HCT116 (cell line): ENCODE data around the gene SLC25A20. TPM values are rescaled to one million over a fixed set of nuclear protein-coding genes. Genes with fewer than 3 reads are reported as not detected.

Source experiments
- ATAC-seq: fragments of 200-7000 bp; cut with Tn5 transposase; 2 replicates; pipeline ENCODE4 v1.9.1; 2020; ENCODE audit warnings: mild to moderate bottlenecking, moderate library complexity
- BruUV-seq: library from RNA; stranded (reverse); fragments of 400-500 nt; replicated peaks from 2 replicates; lab custom pipeline; 2021; lab: Mats Ljungman, UMichigan
- CTCF ChIA-PET: fragments of 300-600 bp; sonication (Branson Sonifier 250); formaldehyde crosslinking; loops from one replicate; lab custom pipeline; 2021; ENCODE audit warnings: antibody characterized with exemption; lab: Charles Lee
- POLR2A ChIA-PET: fragments of 300-600, 350-600 bp; sonication (Branson Sonifier 250); formaldehyde crosslinking; loops from one replicate; lab custom pipeline; 2021; ENCODE audit warnings: antibody characterized with exemption; lab: Charles Lee
- RAD21 ChIA-PET, 2 experiments: fragments of 300-600 bp; sonication (Branson Sonifier 250); formaldehyde crosslinking; loops; one replicate each; lab custom pipeline; 2023; ENCODE audit warnings: low total read pairs in 2 of 2; ENCODE audit not compliant: uncharacterized antibody in 2 of 2, unreplicated experiment in 2 of 2, low non-redundant PET in 1 of 2; lab: Charles Lee
- DNase-seq: peaks from one replicate; pipeline ENCODE4 v3.0.0-alpha.2; 2010; ENCODE audit warnings: low read depth, low spot score
- H2AFZ ChIP-seq: fragments of 200-600 bp; shearing (Covaris generic), sonication (generic); 2 replicates; pipeline ENCODE4 v1.6.1; 2017; ENCODE audit warnings: low read depth, mixed run types, mixed read lengths, antibody characterized with exemption, low read length; ENCODE audit not compliant: poor library complexity, severe bottlenecking
- H3K27ac ChIP-seq: 2 replicates; pipeline ENCODE4 v1.5.1; 2012; ENCODE audit warnings: low read depth, low read length
- H3K27me3 ChIP-seq: fragments of 200-600 bp; sonication (generic); 2 replicates; pipeline ENCODE4 v1.6.1; 2016; ENCODE audit warnings: mixed run types, low read length, mixed read lengths; ENCODE audit not compliant: insufficient read depth
- H3K36me3 ChIP-seq, 2 experiments: fragments of 200-500 bp in 1 of 2; fragments of 200-600 bp in 1 of 2; sonication (Bioruptor generic) in 1 of 2; sonication (generic) in 1 of 2; 2 replicates each; pipeline versions ENCODE4 v1.5.1 to v1.6.1; 2014 to 2016; ENCODE audit warnings: low read length in 2 of 2, inconsistent platforms in 1 of 2, mixed read lengths in 1 of 2, mixed run types in 1 of 2; ENCODE audit not compliant: insufficient read depth in 2 of 2, control insufficient read depth in 1 of 2
- H3K4me1 ChIP-seq, 2 experiments: fragments of 200-600 bp in 1 of 2; sonication (generic) in 1 of 2; 2 replicates each; pipeline versions ENCODE4 v1.5.1 to v1.6.1; 2012 to 2017; ENCODE audit warnings: low read length in 2 of 2, inconsistent platforms in 1 of 2, mild to moderate bottlenecking in 1 of 2, mixed read lengths in 1 of 2, mixed run types in 1 of 2, moderate library complexity in 1 of 2; ENCODE audit not compliant: insufficient read depth in 2 of 2, control insufficient read depth in 1 of 2
- H3K4me2 ChIP-seq: fragments of 200-600 bp; sonication (generic); 2 replicates; pipeline ENCODE4 v1.6.1; 2017; ENCODE audit warnings: mixed run types, low read length, mixed read lengths
- H3K4me3 ChIP-seq, 2 experiments: fragments of 200-600 bp in 1 of 2; sonication (generic) in 1 of 2; replicated peaks in 1 of 2; 2 replicates each; pipeline ENCODE4 v1.5.1; 2011 to 2016; ENCODE audit warnings: low read length in 2 of 2, control low read depth in 1 of 2, low read depth in 1 of 2, mild to moderate bottlenecking in 1 of 2, mixed read lengths in 1 of 2, mixed run types in 1 of 2
- H3K79me2 ChIP-seq: fragments of 200-600 bp; sonication (generic); 2 replicates; pipeline ENCODE4 v1.6.1; 2017; ENCODE audit warnings: mild to moderate bottlenecking, mixed run types, low read length, moderate library complexity, mixed read lengths; ENCODE audit not compliant: insufficient read depth
- H3K9ac ChIP-seq: fragments of 200-600 bp; sonication (generic); 2 replicates; pipeline ENCODE4 v1.6.1; 2016; ENCODE audit warnings: low read length, mixed read lengths
- H3K9me2 ChIP-seq: fragments of 200-600 bp; sonication (generic), shearing (Covaris generic); 2 replicates; pipeline ENCODE4 v1.6.1; 2017; ENCODE audit warnings: mixed run types, mild to moderate bottlenecking, moderate library complexity; ENCODE audit not compliant: insufficient read depth
- H3K9me3 ChIP-seq, 2 experiments: fragments of 200-500 bp in 1 of 2; fragments of 200-600 bp in 1 of 2; sonication (Bioruptor generic) in 1 of 2; sonication (generic) in 1 of 2; 2 replicates each; pipeline ENCODE4 v1.6.1; 2014 to 2017; ENCODE audit warnings: low read length in 2 of 2, mixed read lengths in 2 of 2, inconsistent platforms in 1 of 2, low read depth in 1 of 2, mild to moderate bottlenecking in 1 of 2, mixed run types in 1 of 2, moderate library complexity in 1 of 2; ENCODE audit not compliant: control insufficient read depth in 1 of 2, insufficient read depth in 1 of 2
- H4K20me1 ChIP-seq: fragments of 200-600 bp; sonication (generic), shearing (Covaris generic); 2 replicates; pipeline ENCODE4 v1.6.1; 2017; ENCODE audit warnings: mixed run types, mild to moderate bottlenecking, moderate library complexity; ENCODE audit not compliant: insufficient read depth
- CEBPB ChIP-seq: IDR thresholded peaks from 2 replicates; pipeline ENCODE4 v1.6.1; 2012; ENCODE audit warnings: low read depth
- CTCF ChIP-seq, 3 experiments: fragments of 200-600 bp in 1 of 3; sonication (generic) in 1 of 3; IDR thresholded peaks in 2 of 3; conservative IDR thresholded peaks in 1 of 3; 2 replicates each; pipeline ENCODE4 v1.5.1; 2012 to 2017; ENCODE audit warnings: low read depth in 2 of 3, low read length in 2 of 3, antibody characterized with exemption in 1 of 3, borderline replicate concordance in 1 of 3, control low read depth in 1 of 3, mild to moderate bottlenecking in 1 of 3, mixed read lengths in 1 of 3, mixed run types in 1 of 3, moderate library complexity in 1 of 3; ENCODE audit not compliant: insufficient read depth in 1 of 3
- EGR1 ChIP-seq: IDR thresholded peaks from 2 replicates; pipeline ENCODE4 v1.6.1; 2012; ENCODE audit warnings: low read depth
- ELF1 ChIP-seq: IDR thresholded peaks from 2 replicates; pipeline ENCODE4 v1.6.1; 2012; ENCODE audit warnings: low read depth, borderline replicate concordance
- FOSL1 ChIP-seq: IDR thresholded peaks from 2 replicates; pipeline ENCODE4 v1.6.1; 2012; ENCODE audit warnings: low read depth
- JUND ChIP-seq: IDR thresholded peaks from 2 replicates; pipeline ENCODE4 v1.6.1; 2012
- MAX ChIP-seq: IDR thresholded peaks from 2 replicates; pipeline ENCODE4 v1.6.1; 2012
- POLR2A ChIP-seq: IDR thresholded peaks from 2 replicates; pipeline ENCODE4 v1.7.0; 2011; ENCODE audit warnings: borderline replicate concordance; ENCODE audit not compliant: insufficient read depth, insufficient read length; ENCODE audit errors: extremely low read depth
- POLR2AphosphoS5 ChIP-seq: IDR thresholded peaks from 2 replicates; pipeline ENCODE4 v1.6.1; 2011; ENCODE audit warnings: mild to moderate bottlenecking, low read depth, low read length, moderate library complexity
- RAD21 ChIP-seq: IDR thresholded peaks from 2 replicates; pipeline ENCODE4 v1.6.1; 2012; ENCODE audit warnings: low read depth, mild to moderate bottlenecking
- REST ChIP-seq: IDR thresholded peaks from 2 replicates; pipeline ENCODE4 v1.6.1; 2012; ENCODE audit warnings: low read depth
- SIN3A ChIP-seq: IDR thresholded peaks from 2 replicates; pipeline ENCODE4 v1.6.1; 2012; ENCODE audit warnings: low read depth
- SP1 ChIP-seq: IDR thresholded peaks from 2 replicates; pipeline ENCODE4 v1.6.1; 2012; ENCODE audit warnings: low read depth
- TCF7L2 ChIP-seq: IDR thresholded peaks from 2 replicates; pipeline ENCODE4 v1.7.0; 2011; ENCODE audit warnings: borderline replicate concordance, inconsistent platforms; ENCODE audit not compliant: insufficient read depth, insufficient read length; ENCODE audit errors: extremely low read depth
- ZBTB33 ChIP-seq: IDR thresholded peaks from 2 replicates; pipeline ENCODE4 v1.6.1; 2011; ENCODE audit warnings: mild to moderate bottlenecking, low read length, moderate library complexity; ENCODE audit not compliant: insufficient replicate concordance; ENCODE audit errors: extremely low read depth
- ZFX ChIP-seq: fragments of 450-650 bp; IDR thresholded peaks from 2 replicates; pipeline ENCODE4 v1.6.1; 2017
- ZNF274 ChIP-seq: fragments of 200-500 bp; sonication (Bioruptor generic); IDR thresholded peaks from 2 replicates; pipeline ENCODE4 v1.6.1; 2014; ENCODE audit warnings: mild to moderate bottlenecking, low read depth, low read length, inconsistent platforms
- intact Hi-C: fragments of 100-400 bp; cut with micrococcal nuclease; formaldehyde crosslinking; loops from 2 replicates; pipeline ENCODE4 v1.10.0; 2022
- total RNA-seq: library from RNA; stranded (reverse); gene quantifications from one replicate; pipeline ENCODE4 v1.2.1, GENCODE V29; 2021; ENCODE audit not compliant: unreplicated experiment

SLC25A20 gene
- total RNA-seq, 1 experiment from 2014 or later = 8.7 TPM

- Histone ChIP-seq H3K27ac (no peak overlapping the region), H3K4me2 (no peak overlapping the region), H3K36me3 (no peaks in the 10 kb centered on the region), H3K4me3 (no peak overlapping the region), H3K9ac (no peak overlapping the region), H3K79me2 (peaks cover 59% of the 10 kb centered on the region), H3K9me3 (no peaks in the 10 kb centered on the region), H3K9me2 (no peaks in the 10 kb centered on the region), H3K4me1 (no peaks in the 10 kb centered on the region), H2AFZ (no peak overlapping the region), H3K27me3 (no peaks in the 10 kb centered on the region), H4K20me1 (no peaks in the 10 kb centered on the region)
- DNase-seq = no peak
- intact Hi-C loops = no loop called here
- CTCF ChIA-PET = no interaction called here
- TF ChIP-seq FOSL1 (no peak), ZNF274 (no peak), TCF7L2 (no peak), POLR2A (no peak), RAD21 (no peak), JUND (no peak), SP1 (no peak), MAX (no peak), CTCF (IDR thresholded peaks at IDR 0.05 in 2 of 3, conservative IDR thresholded peaks at IDR 0.05 in 1 of 3; ENCODE audit: borderline replicate concordance in 1 of 3, insufficient read depth in 1 of 3, low read depth in 2 of 3, low read length in 2 of 3) (no peak), REST (no peak), EGR1 (no peak), CEBPB (no peak), ZFX (no peak), SIN3A (no peak), ELF1 (no peak), POLR2AphosphoS5 (no peak), ZBTB33 (no peak)
- BruUV-seq = no TSS peak
- RAD21 ChIA-PET = no interaction called here
- POLR2A ChIA-PET = interaction anchor here (1.0 kb wide), 1 partner anchor 82 kb away, joined by 3 read pairs; the partner anchor contains the start of gene ARIH2
- no peak for ATAC-seq
Observed at GRCh38 chr3:48837163-48837562, 61.5 kb downstream of the SLC25A20 start.
